Measurements from ENCODE around the gene LPIN2.

LPIN2 gene

GRCh38 chr18:2976218-2977132 is 36.5 kb downstream of the LPIN2 start:
- no peak for TF ChIP-seq ZNF274 (IDR thresholded peaks at IDR 0.05; ENCODE audit: low read depth, low read length)
- H3K4me3 ChIP-seq (ENCODE audit: low read length) = no peak overlapping the region

DNA sequence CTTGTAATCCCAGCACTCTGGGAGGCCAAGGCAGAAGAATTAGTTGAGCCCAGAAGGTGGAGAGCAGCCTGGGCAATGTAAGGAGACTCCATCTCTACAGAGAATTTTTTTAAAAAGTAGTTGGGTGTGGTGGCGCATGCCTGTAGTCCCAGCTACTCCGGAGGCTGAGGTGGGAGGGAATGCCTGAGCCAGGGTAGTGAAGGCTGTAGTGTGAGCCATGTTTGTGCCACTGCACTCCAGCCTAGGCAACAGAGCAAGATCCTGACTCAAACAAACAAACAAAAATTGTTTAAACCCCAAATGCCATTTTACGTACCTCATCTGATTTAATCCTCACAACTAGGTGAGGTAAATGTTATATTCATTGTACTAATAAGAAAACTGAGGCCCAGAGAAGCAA is 38.2 kb downstream of the LPIN2 start:
- no peak for TF ChIP-seq ZNF274 (IDR thresholded peaks at IDR 0.05; ENCODE audit: low read depth, low read length)
- no peak overlapping the region for H3K4me3 ChIP-seq (ENCODE audit: low read length)

GRCh38 chr18:2971741-2972552 is 41.0 kb downstream of the LPIN2 start:
- H3K4me3 ChIP-seq (ENCODE audit: low read length) = peak overlapping the region; percentile 32; the same call in 1 of the 2 replicates

DNA sequence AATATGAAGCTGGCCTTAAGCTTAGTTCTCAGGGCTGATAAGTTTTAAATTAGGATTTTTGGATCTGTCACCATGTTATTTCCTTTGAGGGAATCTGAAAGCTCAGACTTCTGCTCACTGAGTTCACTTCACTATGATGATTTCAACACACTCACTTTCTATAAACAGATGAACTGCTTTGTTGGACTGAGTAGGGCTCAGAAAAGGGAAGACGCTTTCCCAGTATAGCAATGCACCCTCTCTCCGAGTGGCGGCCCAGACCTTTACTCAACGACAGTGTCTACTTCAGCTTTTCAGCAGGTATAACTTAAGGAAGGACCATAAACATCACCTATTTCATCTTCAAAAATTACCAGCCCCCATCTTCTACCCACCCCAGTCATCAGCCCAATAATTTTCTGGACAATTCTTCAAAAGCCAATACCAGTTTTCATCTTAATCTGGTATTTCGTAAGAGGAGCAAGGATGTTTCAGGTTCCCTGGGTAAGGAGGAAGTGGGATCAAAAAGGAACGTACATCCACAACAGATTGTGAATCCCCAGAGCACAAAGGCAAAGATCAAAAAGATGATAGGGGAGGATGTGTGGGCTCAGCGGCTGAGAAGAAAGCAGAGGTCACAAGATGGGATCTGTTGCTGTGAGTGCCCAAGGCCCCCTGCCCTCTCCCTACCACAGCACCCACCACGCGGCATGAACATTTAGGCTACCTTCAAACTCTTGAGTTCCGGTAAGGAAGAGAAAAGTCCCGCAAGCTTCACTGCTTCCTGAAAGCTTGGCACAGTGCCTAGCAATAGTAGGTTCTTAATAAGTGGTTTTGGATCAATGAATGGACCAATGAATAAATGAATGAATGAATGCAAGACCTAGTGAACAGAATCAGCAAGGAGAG is 41.9 kb downstream of the LPIN2 start:
- no peak for TF ChIP-seq ZNF274 (IDR thresholded peaks at IDR 0.05; ENCODE audit: low read depth, low read length)
- peak overlapping the region; percentile 32; the same call in 1 of the 2 replicates for H3K4me3 ChIP-seq (ENCODE audit: low read length)

More at GRCh38 chr18:2971741-2972552, 41.0 kb downstream of the LPIN2 start:
- no peak for TF ChIP-seq ZNF274 (IDR thresholded peaks at IDR 0.05; ENCODE audit: low read depth, low read length)

GRCh38 chr18:2970344-2970743 is 42.6 kb downstream of the LPIN2 start:
- H3K4me3 ChIP-seq (ENCODE audit: low read length) = no peak overlapping the region
- TF ChIP-seq ZNF274 (IDR thresholded peaks at IDR 0.05; ENCODE audit: low read depth, low read length) = no peak

GRCh38 chr18:2969695-2970094 is 43.2 kb downstream of the LPIN2 start:
- H3K4me3 ChIP-seq (ENCODE audit: low read length) = no peak overlapping the region
- TF ChIP-seq ZNF274 (IDR thresholded peaks at IDR 0.05; ENCODE audit: low read depth, low read length) = no peak

DNA sequence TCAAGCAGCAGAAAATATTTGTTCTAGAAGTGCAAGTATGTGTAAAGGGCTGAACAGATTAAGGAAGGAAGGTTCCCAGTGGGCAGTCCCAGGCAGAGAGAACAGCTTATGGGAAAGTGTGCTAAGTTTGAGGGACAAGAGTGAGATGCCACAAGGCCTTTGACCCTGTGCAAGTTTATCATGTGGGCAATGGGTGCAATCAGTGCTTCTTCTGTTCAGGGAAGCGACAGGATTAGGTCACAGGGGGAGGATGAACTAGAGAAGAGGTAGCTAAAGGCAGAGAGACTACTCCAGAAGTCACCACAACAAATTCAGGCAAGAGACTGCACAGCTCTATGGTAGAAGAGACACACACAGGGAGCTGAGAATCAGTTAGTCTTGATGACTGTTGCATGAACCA is 44.3 kb downstream of the LPIN2 start:
- TF ChIP-seq ZNF274 (IDR thresholded peaks at IDR 0.05; ENCODE audit: low read depth, low read length) = no peak
- H3K4me3 ChIP-seq (ENCODE audit: low read length) = no peak overlapping the region

- no peak overlapping the region for H3K4me3 ChIP-seq (ENCODE audit: low read length)
- no peak for TF ChIP-seq ZNF274 (IDR thresholded peaks at IDR 0.05; ENCODE audit: low read depth, low read length)
Measured at GRCh38 chr18:2967820-2968219, 45.1 kb downstream of the LPIN2 start.

DNA sequence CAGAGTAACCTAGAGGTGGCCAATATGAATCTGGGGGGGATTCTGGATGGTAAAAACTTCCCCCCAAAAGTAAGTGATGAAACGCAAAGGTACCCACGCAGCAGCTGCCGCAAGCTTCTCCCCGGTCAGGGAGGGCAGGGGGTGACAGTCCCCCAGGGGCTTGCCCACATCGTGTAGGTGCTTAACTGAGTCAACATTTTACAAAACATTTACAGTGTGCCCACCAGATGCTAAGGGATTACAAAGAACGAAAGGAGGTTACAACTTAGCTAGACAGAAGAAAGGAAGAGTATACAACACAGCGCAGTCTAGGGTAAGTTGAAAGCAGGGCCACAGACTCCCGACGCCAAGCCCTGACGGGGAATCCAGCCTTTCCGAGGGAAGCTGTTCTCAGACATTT is 45.6 kb downstream of the LPIN2 start:
- no peak overlapping the region for H3K4me3 ChIP-seq (ENCODE audit: low read length)
- TF ChIP-seq ZNF274 (IDR thresholded peaks at IDR 0.05; ENCODE audit: low read depth, low read length) = no peak

GRCh38 chr18:2966560-2966959 is 46.4 kb downstream of the LPIN2 start:
- no peak for TF ChIP-seq ZNF274 (IDR thresholded peaks at IDR 0.05; ENCODE audit: low read depth, low read length)

GRCh38 chr18:2965797-2966196 is 47.1 kb downstream of the LPIN2 start:
- H3K4me3 ChIP-seq (ENCODE audit: low read length) = no peak overlapping the region
- no peak for TF ChIP-seq ZNF274 (IDR thresholded peaks at IDR 0.05; ENCODE audit: low read depth, low read length)

More at GRCh38 chr18:2966560-2966959, 46.4 kb downstream of the LPIN2 start:
- no peak overlapping the region for H3K4me3 ChIP-seq (ENCODE audit: low read length)

- no peak overlapping the region for H3K4me3 ChIP-seq (ENCODE audit: low read length)
Measured at GRCh38 chr18:2964361-2965010, 48.5 kb downstream of the LPIN2 start.

More at GRCh38 chr18:2964361-2965010, 48.5 kb downstream of the LPIN2 start:
- no peak for TF ChIP-seq ZNF274 (IDR thresholded peaks at IDR 0.05; ENCODE audit: low read depth, low read length)

Data from GM08714 (cell line).